Bronchial epithelial cell (primary cell): Measurements from ENCODE around the gene SAXO2. TPM values are rescaled to one million over a fixed set of nuclear protein-coding genes. Genes with fewer than 3 reads are reported as not detected.
"Not testable (repeated sequence)": the region's sequence is repeated elsewhere in the genome, so short reads cannot be mapped to it uniquely, and the experiment has no call there.

Experiments used
- DNase-seq: peaks from one replicate; pipeline ENCODE4 v3.0.0-alpha.2; 2010; ENCODE audit warnings: low read depth
- FAIRE-seq: peaks from 2 replicates; lab custom pipeline; 2011; peaks lifted over from hg19 to GRCh38; lab: Jason Lieb, UNC
- H3K27me3 ChIP-seq: 2 replicates; pipeline ENCODE4 v1.5.1; 2011; ENCODE audit warnings: low read length; ENCODE audit not compliant: control insufficient read depth, insufficient read depth
- H3K36me3 ChIP-seq: 2 replicates; pipeline ENCODE4 v1.5.1; 2011; ENCODE audit warnings: low read length; ENCODE audit not compliant: control insufficient read depth, insufficient read depth
- H3K4me3 ChIP-seq: 2 replicates; pipeline ENCODE4 v1.5.1; 2011; ENCODE audit warnings: mild to moderate bottlenecking, low read depth, low read length, control low read depth
- CTCF ChIP-seq: IDR thresholded peaks from 2 replicates; pipeline ENCODE4 v1.5.1; 2011; ENCODE audit warnings: mild to moderate bottlenecking, moderate library complexity, low read length, control low read depth, inconsistent platforms; ENCODE audit not compliant: insufficient read depth, severe bottlenecking
- total RNA-seq: library from RNA; depleted of rRNA; stranded (reverse); fragments of >200 nt; gene quantifications from 2 replicates; pipeline ENCODE4 v1.2.1, GENCODE V29; 2014

Gene SAXO2
- total RNA-seq, 1 donor from 2014 or later, result 0.26 TPM

GRCh38 chr15:82294061-82294690 is 31.6 kb downstream of the SAXO2 start:
- Histone ChIP-seq H3K27me3 (no peaks in the 10 kb centered on the region), H3K4me3 (no peak overlapping the region), H3K36me3 (no peaks in the 10 kb centered on the region)
- no peak for FAIRE-seq
- TF ChIP-seq CTCF, result no peak
- no peak for DNase-seq

- DNase-seq, result no peak
- Histone ChIP-seq H3K27me3 (no peaks in the 10 kb centered on the region), H3K4me3 (no peak overlapping the region), H3K36me3 (no peaks in the 10 kb centered on the region)
- no peak for FAIRE-seq
- no peak for TF ChIP-seq CTCF
Observed at GRCh38 chr15:82297546-82297945, 34.9 kb downstream of the SAXO2 start.

- no peaks in the 10 kb centered on the region for H3K27me3 ChIP-seq
- H3K4me3 ChIP-seq, result no peak overlapping the region
- TF ChIP-seq CTCF, result no peak
- FAIRE-seq, result no peak
- H3K36me3 ChIP-seq, result no peaks in the 10 kb centered on the region
- DNase-seq, result no peak
Observed at GRCh38 chr15:82298032-82298431, 35.4 kb downstream of the SAXO2 start.

GRCh38 chr15:82298520-82298919 is 35.9 kb downstream of the SAXO2 start:
- Histone ChIP-seq H3K4me3 (no peak overlapping the region), H3K27me3 (no peaks in the 10 kb centered on the region), H3K36me3 (no peaks in the 10 kb centered on the region)
- no peak for TF ChIP-seq CTCF
- FAIRE-seq (no peak), DNase-seq (no peak)

GRCh38 chr15:82299511-82299914 is 36.9 kb downstream of the SAXO2 start:
- not testable (repeated sequence) for FAIRE-seq, H3K36me3 ChIP-seq, H3K27me3 ChIP-seq, H3K4me3 ChIP-seq, DNase-seq

GRCh38 chr15:82300326-82300725 is 37.7 kb downstream of the SAXO2 start:
- H3K36me3 ChIP-seq, H3K27me3 ChIP-seq, DNase-seq, H3K4me3 ChIP-seq, FAIRE-seq: not testable (repeated sequence)

- no peak for TF ChIP-seq CTCF
- FAIRE-seq (no peak), DNase-seq (no peak)
- H3K4me3 ChIP-seq, result no peak overlapping the region
- no peaks in the 10 kb centered on the region for H3K27me3 ChIP-seq
- no peaks in the 10 kb centered on the region for H3K36me3 ChIP-seq
Observed at GRCh38 chr15:82300883-82301282, 38.3 kb downstream of the SAXO2 start.
